ES-I3 (cell line): Measurements from ENCODE around the gene TSC22D1.
"Not testable (repeated sequence)": the region's sequence is repeated elsewhere in the genome, so short reads cannot be mapped to it uniquely, and the experiment has no call there.

Experiments
- H3K36me3 ChIP-seq: 2 replicates; pipeline ENCODE4 v1.6.1; 2013; ENCODE audit warnings: mild to moderate bottlenecking, low read length, control low read depth, moderate library complexity; ENCODE audit not compliant: insufficient read depth
- H3K4me1 ChIP-seq: 2 replicates; pipeline ENCODE4 v1.6.1; 2013; ENCODE audit warnings: mild to moderate bottlenecking, control low read depth, low read length; ENCODE audit not compliant: insufficient read depth
- H3K9ac ChIP-seq: 2 replicates; pipeline ENCODE4 v1.6.1; 2013; ENCODE audit warnings: low read depth, mild to moderate bottlenecking, low read length, moderate library complexity
- H3K9me3 ChIP-seq: 2 replicates; pipeline ENCODE4 v1.6.1; 2013; ENCODE audit warnings: mild to moderate bottlenecking, low read length, moderate library complexity; ENCODE audit not compliant: control insufficient read depth, insufficient read depth

TSC22D1 gene

DNA sequence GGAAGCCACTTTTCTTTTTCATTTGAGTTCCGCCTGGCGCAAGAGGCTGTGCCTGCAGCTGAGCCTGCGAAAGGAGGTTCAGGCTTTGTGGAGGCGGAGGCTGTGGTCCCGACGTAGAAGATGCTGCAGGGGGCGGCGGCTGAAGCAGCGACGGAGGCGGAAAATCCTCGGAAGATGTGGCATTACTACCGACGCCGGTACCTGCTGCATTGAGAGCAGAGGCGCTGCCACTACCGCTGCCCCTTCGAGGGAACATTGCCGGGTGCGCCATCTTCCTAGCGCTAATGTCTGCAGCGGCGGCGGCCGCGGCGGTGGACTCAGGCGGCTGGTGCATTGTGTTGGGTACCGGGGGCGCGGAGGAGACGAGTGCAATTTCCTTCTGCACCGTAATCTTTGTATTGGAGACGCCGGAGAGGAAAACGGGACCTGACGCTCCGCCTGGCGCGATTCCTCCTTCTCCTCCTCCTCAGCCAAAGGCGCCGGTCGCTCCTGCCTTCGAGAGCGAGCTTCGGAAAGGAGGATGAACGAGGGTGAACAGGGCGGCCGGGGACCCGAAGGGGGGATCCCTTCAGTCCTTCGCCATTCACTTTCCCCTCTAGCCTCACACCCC lies at the start of gene TSC22D1:
TSC22D1 (minus strand) TSS at position 590 of the 610 bp plus-strand sequence; CDS start at position 334, 256 bp downstream.
- Histone ChIP-seq H3K4me1 (peaks cover 29% of the 10 kb centered on the region), H3K36me3 (no peaks in the 10 kb centered on the region), H3K9me3 (no peaks in the 10 kb centered on the region), H3K9ac (peak within 1 kb of the TSS; percentile 93)

DNA sequence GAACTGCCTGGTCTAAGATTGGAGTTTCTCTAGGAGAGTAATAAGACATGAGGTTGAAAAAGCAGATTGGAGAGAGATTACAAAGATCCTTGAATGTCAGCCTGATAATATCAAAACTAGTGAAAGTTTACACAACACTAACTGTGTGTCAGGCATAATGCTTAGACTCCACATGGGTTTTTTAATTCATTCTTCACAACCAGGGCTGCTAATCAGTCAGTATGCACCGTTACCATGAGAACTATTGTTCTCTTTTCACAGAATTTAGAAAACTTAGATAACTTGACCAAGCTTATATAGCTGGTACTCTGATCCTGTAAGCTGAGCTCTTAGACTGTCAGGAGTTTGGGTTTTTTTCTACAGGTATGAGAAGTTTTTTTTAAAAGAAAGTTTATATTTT lies 46.6 kb upstream of the TSC22D1 start:
- H3K9ac ChIP-seq, result no peak overlapping the region
- H3K36me3 ChIP-seq, result no peaks in the 10 kb centered on the region
- no peaks in the 10 kb centered on the region for H3K4me1 ChIP-seq
- no peaks in the 10 kb centered on the region for H3K9me3 ChIP-seq

DNA sequence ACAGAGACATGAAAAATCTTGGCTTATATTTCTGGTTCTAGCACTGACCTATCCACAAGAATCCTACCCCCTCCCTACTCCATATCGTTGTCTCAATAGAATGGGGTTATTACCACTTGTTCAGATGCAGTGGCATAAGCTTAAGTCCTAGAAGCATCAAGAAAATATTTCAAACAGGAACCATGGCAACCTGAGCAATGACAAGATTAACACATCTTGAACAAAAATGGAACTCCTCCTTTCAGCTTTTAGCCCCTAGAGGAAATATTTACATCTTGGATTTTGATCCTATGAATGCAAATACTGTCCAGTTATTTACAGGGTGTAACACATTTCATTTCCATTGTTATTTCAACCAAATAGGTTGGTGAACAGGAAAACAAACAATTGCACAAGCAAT lies 46.1 kb upstream of the TSC22D1 start:
- 0 out of 2 replicates have a peak, but pooled peaks cover 2% of the 10 kb centered on the region for H3K4me1 ChIP-seq
- H3K36me3 ChIP-seq, result no peaks in the 10 kb centered on the region
- no peak overlapping the region for H3K9ac ChIP-seq
- H3K9me3 ChIP-seq, result no peaks in the 10 kb centered on the region

DNA sequence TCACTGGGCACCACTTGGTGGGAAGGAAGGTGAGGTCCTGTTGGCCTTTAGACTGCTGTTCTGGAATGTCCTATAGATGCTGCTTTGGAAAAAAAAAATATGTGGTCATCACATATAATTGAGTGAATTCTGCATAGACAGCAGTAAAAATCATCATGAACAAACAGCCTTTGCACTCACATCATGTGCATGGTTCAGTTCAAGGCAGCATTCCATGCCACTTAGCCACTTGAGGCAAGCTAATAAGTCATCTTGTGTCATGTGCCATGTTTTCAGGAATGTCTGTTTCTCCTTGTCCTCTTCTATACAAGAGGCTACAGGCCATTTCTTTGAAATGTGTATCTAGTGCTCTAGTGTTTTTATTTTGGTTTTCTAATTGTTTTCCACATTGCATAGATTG lies 43.9 kb upstream of the TSC22D1 start:
- no peaks in the 10 kb centered on the region for H3K36me3 ChIP-seq

DNA sequence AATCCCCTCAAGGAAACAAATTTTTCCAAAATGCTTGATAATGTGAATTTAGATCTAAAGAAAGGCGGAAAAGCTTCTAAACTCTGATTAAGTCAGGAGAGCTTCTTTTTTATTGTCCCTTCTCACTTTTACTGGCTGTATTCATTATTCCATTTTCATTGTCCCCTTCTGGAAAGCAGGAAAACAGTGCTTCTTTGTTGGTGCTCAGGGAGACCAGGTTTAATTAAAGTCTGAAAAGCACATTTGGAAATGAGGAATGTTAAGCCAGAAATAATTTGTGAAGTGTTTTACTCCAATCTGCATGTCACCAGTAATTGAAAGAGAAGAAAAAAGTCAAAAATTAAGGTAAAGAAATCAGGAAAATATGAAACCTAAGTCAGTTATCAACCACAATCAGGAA lies 43.5 kb upstream of the TSC22D1 start:
- no peaks in the 10 kb centered on the region for H3K36me3 ChIP-seq
- 0 out of 2 replicates have a peak, but pooled peaks cover 2% of the 10 kb centered on the region for H3K4me1 ChIP-seq
- H3K9me3 ChIP-seq, result no peaks in the 10 kb centered on the region
- no peak overlapping the region for H3K9ac ChIP-seq

More for the DNA sequence above, 43.9 kb upstream of the TSC22D1 start:
- H3K9me3 ChIP-seq, result no peaks in the 10 kb centered on the region
- H3K9ac ChIP-seq, result no peak overlapping the region
- H3K4me1 ChIP-seq, result 0 out of 2 replicates have a peak, but pooled peaks cover 2% of the 10 kb centered on the region

DNA sequence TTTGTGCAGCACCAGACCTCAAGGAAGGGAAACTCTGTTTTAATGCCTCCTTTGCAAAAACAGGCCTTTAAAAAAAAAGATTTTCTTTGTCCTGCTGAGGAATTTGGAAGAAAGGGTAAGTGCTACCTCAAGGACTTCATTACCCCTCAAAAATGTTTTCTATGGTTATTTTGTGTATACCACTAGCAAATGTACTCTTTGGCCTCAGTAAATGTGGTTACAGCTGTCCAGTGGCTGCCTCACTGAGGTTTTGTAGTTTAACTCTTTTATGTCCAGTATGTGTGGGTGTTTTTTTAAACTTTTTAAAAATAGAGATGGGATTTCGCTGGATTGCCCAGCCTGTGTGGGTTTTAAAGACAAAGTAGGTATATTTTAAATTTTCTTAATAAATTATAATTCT lies 42.2 kb upstream of the TSC22D1 start:
- H3K36me3 ChIP-seq, result no peaks in the 10 kb centered on the region
- H3K4me1 ChIP-seq, result 0 out of 2 replicates have a peak, but pooled peaks cover 2% of the 10 kb centered on the region
- no peak overlapping the region for H3K9ac ChIP-seq
- no peaks in the 10 kb centered on the region for H3K9me3 ChIP-seq

DNA sequence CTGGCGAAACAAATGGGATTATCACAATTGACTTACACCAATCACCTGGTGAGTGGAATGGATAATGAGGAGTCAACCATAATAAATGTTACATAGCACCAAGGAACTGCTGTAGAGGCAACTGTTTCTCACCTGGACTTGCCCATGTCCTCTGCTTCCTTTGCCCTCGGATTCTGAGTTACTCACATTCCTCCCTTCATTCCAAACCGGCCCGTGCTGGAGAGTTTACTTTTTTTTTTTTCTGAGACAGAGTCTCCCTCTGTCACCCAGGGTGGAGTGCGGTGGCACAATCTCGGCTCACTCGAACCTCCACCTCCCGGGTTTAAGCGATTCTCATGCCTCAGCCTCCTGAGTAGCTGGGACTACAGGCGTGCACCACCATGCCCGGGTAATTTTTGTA lies 41.5 kb upstream of the TSC22D1 start:
- Histone ChIP-seq H3K4me1 (0 out of 2 replicates have a peak, but pooled peaks cover 2% of the 10 kb centered on the region), H3K9ac (no peak overlapping the region), H3K36me3 (no peaks in the 10 kb centered on the region), H3K9me3 (no peaks in the 10 kb centered on the region)

DNA sequence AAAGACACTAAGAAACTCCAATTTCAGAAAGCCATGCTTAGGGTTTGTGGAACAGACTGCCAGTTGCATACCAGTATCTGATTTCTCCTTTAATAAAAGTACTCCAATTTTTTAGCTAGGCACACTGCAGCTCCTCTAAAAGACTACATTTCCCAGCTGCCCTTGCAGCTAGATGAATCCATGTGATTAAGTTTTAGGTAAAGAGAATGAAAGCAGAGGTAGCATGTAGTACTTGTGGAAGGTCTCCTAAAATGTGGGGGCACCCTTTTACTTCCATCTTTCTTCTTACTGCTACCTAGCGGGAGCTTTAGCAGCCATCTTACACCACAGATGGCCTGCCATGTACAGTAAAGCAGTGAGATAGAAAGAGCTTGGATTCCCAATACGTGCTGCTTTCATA lies 33.0 kb upstream of the TSC22D1 start:
- Histone ChIP-seq H3K4me1 (no peaks in the 10 kb centered on the region), H3K9ac (no peak overlapping the region), H3K9me3 (no peaks in the 10 kb centered on the region), H3K36me3 (no peaks in the 10 kb centered on the region)

DNA sequence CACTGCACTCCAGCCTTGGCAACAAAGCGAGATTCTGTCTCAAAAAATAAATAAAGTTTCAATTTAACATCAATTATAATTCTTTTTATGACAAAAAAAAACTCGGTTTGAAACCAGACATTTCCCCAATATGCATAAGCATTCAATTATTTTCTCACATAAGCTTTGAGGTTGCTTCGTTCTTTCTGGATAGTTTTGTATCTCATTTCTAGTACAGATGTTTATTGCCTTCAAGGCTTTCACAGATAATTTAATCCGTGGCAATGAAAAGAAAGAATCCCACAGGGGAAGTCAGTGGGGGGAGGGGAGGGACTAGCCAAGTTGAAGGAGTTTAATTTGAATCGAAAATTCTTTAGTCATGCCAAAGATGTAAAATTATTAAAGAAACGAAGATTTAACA lies 29.6 kb upstream of the TSC22D1 start:
- Histone ChIP-seq H3K4me1 (peaks cover 7% of the 10 kb centered on the region; the same call in 1 of the 2 replicates), H3K9me3 (no peaks in the 10 kb centered on the region), H3K36me3 (no peaks in the 10 kb centered on the region), H3K9ac (no peak overlapping the region)

DNA sequence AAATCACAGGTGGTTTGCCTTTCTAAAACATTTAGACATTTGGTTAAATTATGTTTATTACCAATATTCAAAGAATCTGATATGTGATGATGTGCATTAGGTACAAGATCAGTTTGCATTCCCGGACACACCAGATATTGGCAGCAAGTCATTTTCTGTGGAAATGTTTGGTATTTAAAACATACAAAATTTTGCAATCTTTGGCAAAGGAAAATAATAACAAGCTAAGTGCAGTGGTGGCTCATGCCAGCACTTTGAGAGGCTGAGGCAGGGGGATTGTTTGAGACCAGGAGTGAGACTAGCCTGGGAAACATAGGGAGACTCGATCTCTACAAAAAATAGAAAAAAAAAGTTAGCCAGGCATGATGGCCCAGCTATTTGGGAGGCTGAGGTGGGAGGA lies 29.1 kb upstream of the TSC22D1 start:
- Histone ChIP-seq H3K36me3 (no peaks in the 10 kb centered on the region), H3K4me1 (peaks cover 7% of the 10 kb centered on the region; the same call in 1 of the 2 replicates), H3K9ac (no peak overlapping the region), H3K9me3 (no peaks in the 10 kb centered on the region)

DNA sequence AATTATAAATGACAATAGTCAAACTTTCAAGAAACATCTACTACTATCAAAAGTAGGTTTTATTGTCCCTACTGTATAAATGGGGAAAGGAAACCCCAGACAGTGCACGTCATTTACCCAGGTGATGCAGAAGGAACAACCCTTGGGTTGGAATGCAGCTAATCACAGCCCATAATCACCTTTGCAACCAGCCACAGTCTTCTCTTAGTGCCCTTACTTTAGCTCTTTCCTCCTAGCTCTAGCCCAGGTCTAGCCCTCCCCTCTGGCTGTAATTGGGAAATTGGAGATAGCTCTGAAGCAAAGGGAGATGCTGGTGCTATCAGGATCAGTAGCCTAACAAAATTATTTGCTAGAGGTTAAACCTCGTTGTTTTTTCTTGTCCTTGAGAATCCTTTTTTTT lies 25.5 kb upstream of the TSC22D1 start:
- no peaks in the 10 kb centered on the region for H3K36me3 ChIP-seq
- H3K9me3 ChIP-seq, result no peaks in the 10 kb centered on the region
- H3K4me1 ChIP-seq, result peaks cover 7% of the 10 kb centered on the region; the same call in 1 of the 2 replicates
- no peak overlapping the region for H3K9ac ChIP-seq

DNA sequence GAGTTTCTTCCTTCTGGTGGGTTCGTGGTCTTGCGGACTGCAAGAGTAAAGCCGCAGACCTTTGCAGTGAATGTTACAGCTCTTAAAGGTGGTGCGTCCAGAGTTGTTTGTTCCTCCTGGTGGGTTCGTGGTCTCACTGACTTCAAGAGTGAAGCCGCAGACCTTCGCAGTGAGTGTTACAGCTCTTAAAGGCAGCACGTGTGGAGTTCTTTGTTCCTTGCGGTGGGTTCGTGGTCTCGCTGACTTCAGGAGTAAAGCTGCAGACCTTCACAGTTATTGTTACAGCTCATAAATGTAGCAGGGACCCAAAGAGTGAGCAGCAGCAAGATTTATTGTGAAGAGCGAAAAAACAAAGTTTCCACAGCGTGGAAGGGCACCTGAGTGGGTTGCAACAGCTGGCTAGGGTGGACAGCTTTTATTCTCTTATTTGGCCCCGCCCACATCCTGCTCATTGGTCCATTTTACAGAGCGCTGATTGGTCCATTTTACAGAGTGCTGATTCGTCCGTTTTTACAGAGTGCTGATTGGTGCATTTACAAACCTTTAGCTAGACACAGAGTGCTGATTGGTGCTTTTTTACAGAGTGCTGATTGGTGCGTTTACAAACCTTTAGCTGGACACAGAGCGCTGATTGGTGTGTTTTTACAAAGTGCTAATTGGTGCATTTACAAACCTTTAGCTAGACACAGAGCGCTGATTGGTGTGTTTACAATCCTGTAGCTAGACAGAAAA lies 17.9 kb upstream of the TSC22D1 start:
- not testable (repeated sequence) for H3K9ac ChIP-seq

DNA sequence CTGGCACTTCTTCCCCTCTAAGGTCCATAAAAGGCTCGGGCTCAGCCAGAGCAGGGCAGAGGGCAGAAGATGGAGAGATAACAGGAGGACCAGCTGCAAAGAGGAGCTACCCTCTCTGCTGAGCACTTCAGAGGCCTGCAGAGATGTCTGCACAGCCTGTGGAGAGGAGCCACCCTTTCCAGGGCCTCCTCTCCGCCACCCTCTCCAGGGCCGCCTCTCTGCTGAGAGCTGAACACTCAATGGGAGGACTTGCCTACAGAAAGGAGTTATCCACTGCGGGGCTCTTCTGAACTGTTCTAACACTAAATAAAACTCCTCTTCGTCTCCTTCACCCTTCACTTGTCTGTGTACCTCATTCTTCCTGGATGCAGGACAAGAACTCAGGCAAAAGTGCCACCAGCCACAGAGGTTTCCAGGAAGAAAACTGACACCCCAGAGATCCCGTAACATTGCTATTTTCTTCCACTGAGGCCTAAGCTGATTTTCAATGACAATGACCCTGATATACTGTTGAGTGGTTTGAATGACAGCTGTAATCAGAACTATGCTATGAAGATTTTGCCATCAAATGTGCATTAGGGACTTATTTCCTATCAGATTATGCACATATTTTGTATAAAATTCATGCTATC lies 16.2 kb upstream of the TSC22D1 start:
- Histone ChIP-seq H3K9ac (no peak overlapping the region), H3K36me3 (no peaks in the 10 kb centered on the region), H3K4me1 (0 out of 2 replicates have a peak, but pooled peaks cover 7% of the 10 kb centered on the region), H3K9me3 (no peaks in the 10 kb centered on the region)

More for the DNA sequence above, 17.9 kb upstream of the TSC22D1 start:
- not testable (repeated sequence) for H3K4me1 ChIP-seq, H3K9me3 ChIP-seq, H3K36me3 ChIP-seq

DNA sequence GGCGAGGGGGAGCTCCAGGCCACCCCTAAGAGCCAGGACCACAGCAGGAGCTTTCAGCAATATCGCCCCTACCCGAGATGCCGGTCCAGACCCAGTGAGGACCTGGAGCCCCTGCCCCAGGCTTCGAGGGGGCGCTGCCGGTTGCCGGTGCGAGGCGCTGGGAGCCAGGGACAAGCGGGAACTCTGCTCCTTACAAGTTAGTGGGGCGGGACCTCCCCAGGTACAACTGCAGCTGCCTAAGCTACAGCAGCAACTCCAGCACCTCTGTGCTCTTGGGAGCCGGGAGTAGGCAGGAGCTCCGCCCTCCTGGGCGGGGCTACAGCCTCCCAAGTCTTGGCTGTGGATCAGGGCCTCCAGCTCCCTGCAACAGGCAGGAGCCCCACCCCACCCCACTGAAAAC lies 15.2 kb upstream of the TSC22D1 start:
- Histone ChIP-seq H3K9ac (peak overlapping the region; percentile 21; the same call in 1 of the 2 replicates), H3K9me3 (no peaks in the 10 kb centered on the region), H3K36me3 (no peaks in the 10 kb centered on the region), H3K4me1 (0 out of 2 replicates have a peak, but pooled peaks cover 7% of the 10 kb centered on the region)
